Stomach (tissue), 9 donors: ENCODE data around the gene PARD3. TPM values are rescaled to one million over a fixed set of nuclear protein-coding genes. Genes with fewer than 3 reads are reported as not detected.

Experiments used
- DNase-seq, 2 donors: peaks; one replicate each; pipeline versions ENCODE4 v3.0.0 to v3.0.0-alpha.2; 2013 to 2019
- H3K27ac ChIP-seq, 5 donors: fragments of 200-600 bp in 4 of 5; sonication (generic) in 4 of 5; one replicate each; pipeline ENCODE4 v1.5.1; 2013 to 2019; ENCODE audit warnings: mild to moderate bottlenecking in 1 of 5, moderate library complexity in 1 of 5
- H3K27me3 ChIP-seq, 3 donors: fragments of 200-600 bp; sonication (generic); one replicate each; pipeline ENCODE4 v1.5.1; 2017 to 2019; ENCODE audit warnings: mixed run types in 1 of 3
- H3K36me3 ChIP-seq, 4 donors: fragments of 200-600 bp; sonication (generic); 1 replicate in 3 of 4; 2 replicates in 1 of 4; pipeline ENCODE4 v1.5.1; 2016 to 2019
- H3K4me1 ChIP-seq, 4 donors: fragments of 200-600 bp; sonication (generic); one replicate each; pipeline ENCODE4 v1.5.1; 2016 to 2019
- H3K4me3 ChIP-seq, 4 donors: fragments of 200-600 bp; sonication (generic) in 3 of 4; one replicate each; pipeline ENCODE4 v1.5.1; 2016 to 2019; ENCODE audit warnings: mild to moderate bottlenecking in 1 of 4
- H3K9me3 ChIP-seq, 4 donors: fragments of 200-600 bp; sonication (generic); one replicate each; pipeline ENCODE4 v1.5.1; 2016 to 2019
- CTCF ChIP-seq, 7 experiments: fragments of 450-650 bp in 4 of 7; fragments of 200-600 bp in 3 of 7; sonication (generic) in 3 of 7; IDR thresholded peaks; one replicate each; pipeline ENCODE4 v1.5.1; 2016 to 2019; ENCODE audit warnings: antibody characterized with exemption in 7 of 7, control low read depth in 2 of 7, mild to moderate bottlenecking in 1 of 7
- EP300 ChIP-seq: sonication (generic); formaldehyde crosslinking; IDR thresholded peaks from one replicate; pipeline ENCODE4 v1.6.1; 2017; ENCODE audit warnings: antibody characterized with exemption
- POLR2A ChIP-seq, 4 donors: fragments of 450-650 bp; IDR thresholded peaks; one replicate each; pipeline ENCODE4 v1.6.1; 2016; ENCODE audit warnings: antibody characterized with exemption in 4 of 4, control low read depth in 2 of 4, mild to moderate bottlenecking in 1 of 4, moderate library complexity in 1 of 4
- POLR2AphosphoS5 ChIP-seq, 3 donors: sonication (generic); formaldehyde crosslinking; IDR thresholded peaks; one replicate each; pipeline ENCODE4 v1.6.1; 2016; ENCODE audit warnings: antibody characterized with exemption in 3 of 3
- WGBS, 5 donors: extraction: QIAGEN DNeasy Blood & Tissue Kit in 3 of 5; methylation state at CpG; one replicate each; pipeline versions ENCODE4 v1.1.5 to v1.1.7; 2013 to 2018; 5-methylcytosine and 5-hydroxymethylcytosine counted together
- intact Hi-C: fragments of 100-400 bp; cut with DNase I; formaldehyde crosslinking; loops from one replicate; pipeline ENCODE4 v1.15.1; 2023; ENCODE audit warnings: low total_unique reads
- polyA plus RNA-seq, 3 donors: library from polyadenylated mRNA; stranded (reverse); fragments of 200-250 nt; gene quantifications; one replicate each; pipeline ENCODE4 v1.2.3, GENCODE V29; 2013
- total RNA-seq, 5 donors: library from RNA; depleted of rRNA; stranded (reverse); fragments of >200 nt; gene quantifications; one replicate each; pipeline versions ENCODE4 v1.1.0 to v1.2.3, GENCODE V29; 2014 to 2016
- donor health status: healthy with polysubstance abuse.
- donor health status: Bipolar disorder and iron deficiency.
- donor health status: healthy.

Gene PARD3
- total and polyA plus RNA-seq, 8 donors: 13.7 to 118 (median 31.8) TPM

GRCh38 chr10:34223658-34224057 is 591.4 kb downstream of the PARD3 start:
- no peak for DNase-seq
- intact Hi-C loops: no loop called here
- no peak overlapping the region for H3K4me3 ChIP-seq
- H3K27me3 ChIP-seq: no peaks in the 10 kb centered on the region
- H3K36me3 ChIP-seq: peaks cover 0 to 4% (median 0%) of the 10 kb centered on the region in 4 donors
- peaks cover 0 to 9% (median 2%) of the 10 kb centered on the region in 4 donors for H3K9me3 ChIP-seq
- TF ChIP-seq POLR2AphosphoS5 (IDR thresholded peaks at IDR 0.05) (no peak), EP300 (no peak), CTCF (IDR thresholded peaks at IDR 0.05) (no peak), POLR2A (IDR thresholded peaks at IDR 0.05) (no peak)
- 60 to 80% (median 76%) methylated on average over 1 of the region's 1 CpG for WGBS, 5 donors
- no peak overlapping the region for H3K27ac ChIP-seq
- H3K4me1 ChIP-seq: no peaks in the 10 kb centered on the region

GRCh38 chr10:34222359-34222758 is 592.7 kb downstream of the PARD3 start:
- no peak for DNase-seq
- TF ChIP-seq POLR2A (IDR thresholded peaks at IDR 0.05) (no peak), POLR2AphosphoS5 (IDR thresholded peaks at IDR 0.05) (no peak), CTCF (IDR thresholded peaks at IDR 0.05) (no peak), EP300 (no peak)
- H3K27me3 ChIP-seq: no peaks in the 10 kb centered on the region
- no peak overlapping the region for H3K4me3 ChIP-seq
- peaks cover 0 to 3% (median 0%) of the 10 kb centered on the region in 4 donors for H3K36me3 ChIP-seq
- peaks cover 0 to 6% (median 0%) of the 10 kb centered on the region in 4 donors for H3K4me1 ChIP-seq
- H3K9me3 ChIP-seq: peaks cover 0 to 8% (median 2%) of the 10 kb centered on the region in 4 donors
- no peak overlapping the region for H3K27ac ChIP-seq
- intact Hi-C loops: no loop called here
- 79 to 89% (median 81%) methylated on average over 4 of the region's 4 CpGs for WGBS, 5 donors

GRCh38 chr10:34219753-34220548 is 595.1 kb downstream of the PARD3 start:
- Histone ChIP-seq H3K4me1 (peaks cover 6 to 16% (median 8%) of the 10 kb centered on the region in 4 donors), H3K27ac (no peak overlapping the region), H3K27me3 (no peaks in the 10 kb centered on the region), H3K36me3 (no peaks in the 10 kb centered on the region), H3K4me3 (no peak overlapping the region), H3K9me3 (no peaks in the 10 kb centered on the region)
- WGBS, 5 donors: 65 to 79% (median 75%) methylated on average over 10 of the region's 10 CpGs
- no peak for DNase-seq
- intact Hi-C loops: no loop called here
- no peak for TF ChIP-seq EP300
- TF ChIP-seq POLR2A (IDR thresholded peaks at IDR 0.05): no peak
- no peak for TF ChIP-seq POLR2AphosphoS5 (IDR thresholded peaks at IDR 0.05)
- TF ChIP-seq CTCF (IDR thresholded peaks at IDR 0.05): no peak

- Histone ChIP-seq H3K36me3 (no peaks in the 10 kb centered on the region), H3K27me3 (no peaks in the 10 kb centered on the region), H3K4me1 (peaks cover 13 to 20% (median 20%) of the 10 kb centered on the region in 4 donors), H3K4me3 (no peak overlapping the region), H3K9me3 (no peaks in the 10 kb centered on the region), H3K27ac (no peak overlapping the region)
- 69 to 84% (median 73%) methylated on average over 7 of the region's 7 CpGs for WGBS, 5 donors
- TF ChIP-seq POLR2A (IDR thresholded peaks at IDR 0.05): no peak
- TF ChIP-seq EP300: no peak
- TF ChIP-seq CTCF (IDR thresholded peaks at IDR 0.05): no peak
- no peak for TF ChIP-seq POLR2AphosphoS5 (IDR thresholded peaks at IDR 0.05)
- intact Hi-C loops: no loop called here
- no peak for DNase-seq
These were observed 597.6 kb downstream of the PARD3 start for GRCh38 chr10:34217524-34217923.
